Testis (tissue), 2 donors: ENCODE data around the gene HIPK2.

ENCODE experiments used
- POLR2A ChIP-seq: fragments of 450-650 bp; IDR thresholded peaks from one replicate; pipeline ENCODE4 v1.6.1; 2017; ENCODE audit warnings: antibody characterized with exemption, mild to moderate bottlenecking, moderate library complexity
- TF ChIP-seq, protein P1 (sequence below), 3 experiments: fragments of 450-650 bp in 2 of 3; fragments of 200-600 bp in 1 of 3; sonication (generic) in 1 of 3; IDR thresholded peaks; one replicate each; pipeline ENCODE4 v1.5.1; 2016 to 2019; ENCODE audit warnings: antibody characterized with exemption in 3 of 3, mild to moderate bottlenecking in 2 of 3, moderate library complexity in 1 of 3

- no peak for TF ChIP-seq POLR2A
- TF ChIP-seq, protein P1, sequence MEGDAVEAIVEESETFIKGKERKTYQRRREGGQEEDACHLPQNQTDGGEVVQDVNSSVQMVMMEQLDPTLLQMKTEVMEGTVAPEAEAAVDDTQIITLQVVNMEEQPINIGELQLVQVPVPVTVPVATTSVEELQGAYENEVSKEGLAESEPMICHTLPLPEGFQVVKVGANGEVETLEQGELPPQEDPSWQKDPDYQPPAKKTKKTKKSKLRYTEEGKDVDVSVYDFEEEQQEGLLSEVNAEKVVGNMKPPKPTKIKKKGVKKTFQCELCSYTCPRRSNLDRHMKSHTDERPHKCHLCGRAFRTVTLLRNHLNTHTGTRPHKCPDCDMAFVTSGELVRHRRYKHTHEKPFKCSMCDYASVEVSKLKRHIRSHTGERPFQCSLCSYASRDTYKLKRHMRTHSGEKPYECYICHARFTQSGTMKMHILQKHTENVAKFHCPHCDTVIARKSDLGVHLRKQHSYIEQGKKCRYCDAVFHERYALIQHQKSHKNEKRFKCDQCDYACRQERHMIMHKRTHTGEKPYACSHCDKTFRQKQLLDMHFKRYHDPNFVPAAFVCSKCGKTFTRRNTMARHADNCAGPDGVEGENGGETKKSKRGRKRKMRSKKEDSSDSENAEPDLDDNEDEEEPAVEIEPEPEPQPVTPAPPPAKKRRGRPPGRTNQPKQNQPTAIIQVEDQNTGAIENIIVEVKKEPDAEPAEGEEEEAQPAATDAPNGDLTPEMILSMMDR (IDR thresholded peaks at IDR 0.05) = no peak
These were observed 256.4 kb downstream of the HIPK2 start for GRCh38 chr7:139521439-139521838.
